SU-DHL-6 (cell line): ENCODE results near the gene WDR17.

ENCODE experiments used
- H2AFZ ChIP-seq: fragments of 200-600 bp; sonication (generic); 2 replicates; pipeline ENCODE4 v1.6.1; 2014; ENCODE audit warnings: low read depth, mild to moderate bottlenecking, moderate library complexity, mixed read lengths, antibody characterized with exemption, low read length; ENCODE audit not compliant: severe bottlenecking
- H3F3A ChIP-seq: fragments of 200-600 bp; shearing (Covaris generic); 2 replicates; pipeline ENCODE4 v1.6.0; 2016; ENCODE audit warnings: antibody characterized with exemption, mild to moderate bottlenecking; ENCODE audit not compliant: insufficient read depth
- H3K27ac ChIP-seq: fragments of 200-600 bp; sonication (generic); 2 replicates; pipeline ENCODE4 v1.5.1; 2016; ENCODE audit warnings: low read depth, mild to moderate bottlenecking, low read length, moderate library complexity, mixed read lengths
- H3K27me3 ChIP-seq: fragments of 200-600 bp; sonication (generic), shearing (Covaris generic); 2 replicates; pipeline ENCODE4 v1.6.0; 2014; ENCODE audit warnings: mild to moderate bottlenecking, low read length
- H3K36me3 ChIP-seq: fragments of 200-600 bp; sonication (generic); 2 replicates; pipeline ENCODE4 v1.6.1; 2014; ENCODE audit warnings: mild to moderate bottlenecking, low read length, mixed read lengths
- H3K4me2 ChIP-seq: fragments of 300-600, 200-600 bp; shearing (Covaris generic), sonication (generic); 2 replicates; pipeline ENCODE4 v1.6.0; 2014; ENCODE audit warnings: low read length, low read depth, mild to moderate bottlenecking; ENCODE audit not compliant: poor library complexity, severe bottlenecking
- H3K4me3 ChIP-seq: fragments of 200-600 bp; sonication (generic); 2 replicates; pipeline ENCODE4 v1.5.1; 2014; ENCODE audit warnings: antibody characterized with exemption, low read length, mild to moderate bottlenecking, mixed read lengths; ENCODE audit not compliant: insufficient read depth, poor library complexity, severe bottlenecking
- H3K79me2 ChIP-seq: fragments of 200-600 bp; sonication (generic); 2 replicates; pipeline ENCODE4 v1.6.1; 2014; ENCODE audit warnings: mild to moderate bottlenecking, low read length, moderate library complexity; ENCODE audit not compliant: insufficient read depth
- H3K9ac ChIP-seq: fragments of 200-600 bp; sonication (generic); 2 replicates; pipeline ENCODE4 v1.7.0; 2014; ENCODE audit warnings: mild to moderate bottlenecking, low read length
- H3K9me2 ChIP-seq: fragments of 200-600 bp; sonication (generic); replicated peaks from 2 replicates; pipeline ENCODE4 v1.6.1; 2014; ENCODE audit warnings: low read length; ENCODE audit not compliant: insufficient read depth
- H3K9me3 ChIP-seq: fragments of 200-600 bp; sonication (generic); 2 replicates; pipeline ENCODE4 v1.6.1; 2014; ENCODE audit warnings: low read length, mixed read lengths; ENCODE audit not compliant: insufficient read depth
- H4K20me1 ChIP-seq: fragments of 200-600 bp; sonication (generic); 2 replicates; pipeline ENCODE4 v1.6.1; 2014; ENCODE audit warnings: low read depth, mild to moderate bottlenecking, antibody characterized with exemption, low read length, moderate library complexity, mixed read lengths
- EZH2phosphoT487 ChIP-seq: fragments of 200-600 bp; sonication (generic), shearing (Covaris generic); conservative IDR thresholded peaks from 2 replicates; pipeline ENCODE4 v1.6.1; 2018; ENCODE audit warnings: mild to moderate bottlenecking, antibody characterized with exemption, low read length, moderate library complexity, mixed read lengths
- TF ChIP-seq, protein P1 (sequence below): fragments of 200-600 bp; sonication (generic); IDR thresholded peaks from one replicate; pipeline ENCODE4 v1.5.1; 2017; ENCODE audit warnings: antibody characterized with exemption, mild to moderate bottlenecking, low read length, moderate library complexity; ENCODE audit not compliant: insufficient read depth, poor library complexity, severe bottlenecking

The WDR17 gene

DNA sequence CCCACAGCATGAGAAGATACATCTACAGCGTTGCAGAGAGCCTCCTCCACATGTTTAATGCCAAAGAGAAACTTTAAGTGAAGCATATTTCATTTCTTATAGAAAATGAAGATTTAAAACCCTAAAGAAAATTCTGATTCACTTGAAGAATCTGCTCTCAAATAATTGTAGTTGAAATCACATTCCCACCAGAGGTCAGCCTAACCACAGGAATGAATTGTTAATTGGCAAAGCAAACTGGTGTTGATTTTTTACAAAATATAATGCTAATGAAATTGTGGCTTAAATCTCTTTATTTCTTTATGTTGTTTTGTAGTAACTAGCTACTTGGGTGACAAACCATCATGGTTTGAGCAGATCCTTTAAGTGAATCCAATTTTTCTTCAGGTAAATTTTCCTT lies 31.1 kb upstream of the WDR17 start:
- no peaks in the 10 kb centered on the region for H3K27me3 ChIP-seq
- H3F3A ChIP-seq = no peaks in the 10 kb centered on the region
- H3K9me2 ChIP-seq = no peaks in the 10 kb centered on the region
- TF ChIP-seq, protein P1, sequence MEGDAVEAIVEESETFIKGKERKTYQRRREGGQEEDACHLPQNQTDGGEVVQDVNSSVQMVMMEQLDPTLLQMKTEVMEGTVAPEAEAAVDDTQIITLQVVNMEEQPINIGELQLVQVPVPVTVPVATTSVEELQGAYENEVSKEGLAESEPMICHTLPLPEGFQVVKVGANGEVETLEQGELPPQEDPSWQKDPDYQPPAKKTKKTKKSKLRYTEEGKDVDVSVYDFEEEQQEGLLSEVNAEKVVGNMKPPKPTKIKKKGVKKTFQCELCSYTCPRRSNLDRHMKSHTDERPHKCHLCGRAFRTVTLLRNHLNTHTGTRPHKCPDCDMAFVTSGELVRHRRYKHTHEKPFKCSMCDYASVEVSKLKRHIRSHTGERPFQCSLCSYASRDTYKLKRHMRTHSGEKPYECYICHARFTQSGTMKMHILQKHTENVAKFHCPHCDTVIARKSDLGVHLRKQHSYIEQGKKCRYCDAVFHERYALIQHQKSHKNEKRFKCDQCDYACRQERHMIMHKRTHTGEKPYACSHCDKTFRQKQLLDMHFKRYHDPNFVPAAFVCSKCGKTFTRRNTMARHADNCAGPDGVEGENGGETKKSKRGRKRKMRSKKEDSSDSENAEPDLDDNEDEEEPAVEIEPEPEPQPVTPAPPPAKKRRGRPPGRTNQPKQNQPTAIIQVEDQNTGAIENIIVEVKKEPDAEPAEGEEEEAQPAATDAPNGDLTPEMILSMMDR = peak; percentile 18
- no peak for TF ChIP-seq EZH2phosphoT487
- no peak overlapping the region for H3K4me3 ChIP-seq
- H3K9me3 ChIP-seq = no peaks in the 10 kb centered on the region
- no peak overlapping the region for H2AFZ ChIP-seq
- H3K27ac ChIP-seq = no peak overlapping the region
- no peak overlapping the region for H3K9ac ChIP-seq
- no peaks in the 10 kb centered on the region for H4K20me1 ChIP-seq
- no peaks in the 10 kb centered on the region for H3K36me3 ChIP-seq
- H3K4me2 ChIP-seq = no peak overlapping the region
- no peaks in the 10 kb centered on the region for H3K79me2 ChIP-seq

DNA sequence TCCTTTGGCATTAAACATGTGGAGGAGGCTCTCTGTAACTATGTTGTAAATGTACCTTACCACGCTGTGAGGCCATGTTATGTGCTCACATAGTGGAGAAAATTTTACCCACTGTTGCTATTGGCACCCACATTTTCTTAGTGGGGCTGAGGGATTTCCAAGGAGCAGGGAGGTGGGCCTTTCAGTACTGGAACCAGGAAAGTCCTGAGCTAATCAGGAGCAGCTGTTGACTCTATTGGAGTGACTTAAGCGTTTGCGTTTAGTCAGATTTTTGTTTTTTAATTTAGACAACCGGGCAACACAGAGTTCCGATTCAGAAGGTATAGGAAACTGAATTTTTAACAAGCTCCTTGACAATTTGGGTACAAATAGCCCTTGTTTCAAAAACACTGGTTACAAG lies 30.7 kb upstream of the WDR17 start:
- no peak overlapping the region for H3K4me2 ChIP-seq
- H3K9me3 ChIP-seq = no peaks in the 10 kb centered on the region
- H3F3A ChIP-seq = no peaks in the 10 kb centered on the region
- no peak for TF ChIP-seq EZH2phosphoT487
- TF ChIP-seq, protein P1 = no peak
- H3K79me2 ChIP-seq = no peaks in the 10 kb centered on the region
- H3K27ac ChIP-seq = no peak overlapping the region
- no peak overlapping the region for H3K9ac ChIP-seq
- H4K20me1 ChIP-seq = no peaks in the 10 kb centered on the region
- H3K36me3 ChIP-seq = no peaks in the 10 kb centered on the region
- H3K4me3 ChIP-seq = no peak overlapping the region
- no peaks in the 10 kb centered on the region for H3K27me3 ChIP-seq
- no peaks in the 10 kb centered on the region for H3K9me2 ChIP-seq
- H2AFZ ChIP-seq = no peak overlapping the region

DNA sequence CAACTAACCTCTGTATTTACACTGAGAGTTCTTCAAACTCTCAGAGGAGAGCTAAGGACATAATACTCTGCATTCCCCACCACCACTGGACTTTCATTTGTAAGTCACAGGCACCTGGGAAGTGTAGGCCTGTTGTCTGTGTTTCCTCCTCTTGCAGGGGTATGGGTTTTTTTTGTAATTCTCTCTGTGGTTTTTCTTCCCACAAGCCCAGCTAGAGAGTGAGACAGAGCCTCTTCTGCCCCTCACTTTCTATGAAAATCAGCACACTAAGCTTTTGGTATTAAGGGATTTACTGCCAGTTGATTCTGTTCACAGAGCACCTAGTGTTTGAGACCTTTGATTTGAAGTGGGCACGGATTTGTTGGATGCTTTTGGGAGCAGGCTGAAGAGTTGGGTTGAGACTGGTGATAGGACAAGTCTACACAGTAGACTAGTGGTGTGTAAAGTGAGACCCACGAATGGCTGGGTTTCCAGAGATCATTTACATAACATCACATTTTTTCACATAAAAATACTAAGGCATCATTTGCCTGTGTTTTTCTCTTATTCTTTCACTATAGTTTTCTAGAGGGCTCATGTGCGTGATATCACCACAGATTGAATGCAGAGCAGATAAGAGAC lies 28.9 kb upstream of the WDR17 start:
- Histone ChIP-seq H3K9me2 (0 out of 2 replicates have a peak, but pooled peaks cover 3% of the 10 kb centered on the region), H2AFZ (no peak overlapping the region), H3K79me2 (no peaks in the 10 kb centered on the region), H3K4me2 (no peak overlapping the region), H3F3A (no peaks in the 10 kb centered on the region), H3K36me3 (no peaks in the 10 kb centered on the region), H3K27ac (no peak overlapping the region), H3K4me3 (no peak overlapping the region), H4K20me1 (no peaks in the 10 kb centered on the region), H3K9me3 (no peaks in the 10 kb centered on the region), H3K9ac (no peak overlapping the region), H3K27me3 (no peaks in the 10 kb centered on the region)
- no peak for TF ChIP-seq EZH2phosphoT487
- TF ChIP-seq, protein P1 = no peak
